Gastrocnemius medialis (tissue), 4 donors: ENCODE data around the gene MYH16. TPM values are rescaled to one million over a fixed set of nuclear protein-coding genes. Genes with fewer than 3 reads are reported as not detected.

Experiments
- ATAC-seq, 2 donors: fragments of 150-250 bp; one replicate each; pipeline ENCODE4 v1.9.1; 2016
- DNase-seq, 2 donors: peaks; one replicate each; pipeline ENCODE4 v3.0.0-alpha.2; 2019
- H3K27ac ChIP-seq, 4 donors: fragments of 200-600 bp; sonication (generic); 1 replicate in 1 of 4; 2 replicates in 3 of 4; pipeline ENCODE4 v1.5.1; 2016 to 2018; ENCODE audit warnings: mild to moderate bottlenecking in 2 of 4, moderate library complexity in 1 of 4
- H3K27me3 ChIP-seq, 3 donors: fragments of 200-600 bp; sonication (generic) in 2 of 3; 1 replicate in 1 of 3; 2 replicates in 2 of 3; pipeline versions ENCODE4 v1.5.1 to v1.6.0; 2016 to 2019; ENCODE audit warnings: mild to moderate bottlenecking in 1 of 3, moderate library complexity in 1 of 3
- H3K36me3 ChIP-seq, 2 donors: fragments of 200-600 bp; sonication (generic) in 1 of 2; one replicate each; pipeline ENCODE4 v1.5.1; 2017 to 2018
- H3K4me1 ChIP-seq, 2 donors: fragments of 200-600 bp; sonication (generic) in 1 of 2; one replicate each; pipeline ENCODE4 v1.5.1; 2016 to 2017; ENCODE audit warnings: mild to moderate bottlenecking in 2 of 2
- H3K4me3 ChIP-seq, 4 donors: fragments of 200-600 bp; sonication (generic) in 3 of 4; 1 replicate in 1 of 4; 2 replicates in 3 of 4; pipeline ENCODE4 v1.5.1; 2016 to 2019; ENCODE audit warnings: mild to moderate bottlenecking in 2 of 4
- H3K9me3 ChIP-seq, 3 donors: fragments of 200-600 bp; sonication (generic) in 2 of 3; 1 replicate in 1 of 3; 2 replicates in 2 of 3; pipeline ENCODE4 v1.5.1; 2016 to 2019
- POLR2A ChIP-seq, 2 donors: fragments of 450-650 bp; IDR thresholded peaks; one replicate each; pipeline ENCODE4 v1.6.1; 2017; ENCODE audit warnings: antibody characterized with exemption in 2 of 2, mild to moderate bottlenecking in 2 of 2, moderate library complexity in 2 of 2
- in situ Hi-C, 4 donors: fragments of 200-750 bp; cut with MboI; loops; one replicate each; pipeline versions ENCODE4 v1.15.0 to v1.8.0; 2017; ENCODE audit warnings: low sequenced_read_pairs in 4 of 4
- intact Hi-C: fragments of 100-400 bp; cut with DNase I; formaldehyde crosslinking; loops from one replicate; pipeline ENCODE4 v1.15.1; 2023; ENCODE audit warnings: low total_unique reads
- total RNA-seq, 4 donors: library from RNA; depleted of rRNA; stranded (reverse); fragments of >200 nt; gene quantifications; one replicate each; pipeline versions ENCODE4 v1.1.0 to v1.2.3, GENCODE V29; 2016
- TF ChIP-seq, protein P1 (sequence below), 5 experiments: fragments of 450-650 bp in 3 of 5; fragments of 200-600 bp in 2 of 5; sonication (generic) in 2 of 5; IDR thresholded peaks in 4 of 5; conservative IDR thresholded peaks in 1 of 5; 1 replicate in 4 of 5; 2 replicates in 1 of 5; pipeline ENCODE4 v1.5.1; 2016 to 2019; ENCODE audit warnings: antibody characterized with exemption in 5 of 5, mild to moderate bottlenecking in 3 of 5, moderate library complexity in 3 of 5

The MYH16 gene
- total RNA-seq, 4 donors from 2014 or later = not detected

DNA sequence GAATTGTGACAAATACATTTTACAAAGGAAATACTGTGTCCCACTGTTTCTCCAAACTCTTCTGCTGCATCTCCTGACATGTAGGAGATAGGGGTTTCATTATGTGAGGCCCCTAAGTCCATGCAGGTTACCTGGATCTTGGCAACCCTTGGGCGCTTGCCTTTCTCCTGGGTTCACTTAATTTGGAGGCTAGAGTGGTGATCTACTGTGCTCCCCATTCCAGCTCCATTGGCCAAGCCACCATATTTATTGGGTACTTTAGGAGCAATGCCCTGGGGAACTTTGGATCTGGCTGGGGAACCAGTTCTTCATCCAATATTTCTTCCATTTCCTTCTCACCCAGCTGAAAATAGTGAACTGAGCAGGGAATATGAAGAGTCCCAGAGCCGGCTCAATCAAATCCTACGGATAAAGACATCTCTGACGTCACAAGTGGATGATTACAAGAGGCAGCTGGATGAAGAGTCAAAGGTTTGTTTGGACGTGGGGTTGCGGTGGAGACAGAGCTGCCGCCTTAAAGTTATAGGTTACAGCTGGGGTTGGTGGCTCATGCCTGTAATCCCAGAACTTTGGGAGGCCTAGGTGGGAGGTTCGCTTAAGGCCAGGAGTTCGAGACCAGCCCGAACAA lies 18.5 kb downstream of the MYH16 start:
- intact Hi-C loops = no loop called here

DNA sequence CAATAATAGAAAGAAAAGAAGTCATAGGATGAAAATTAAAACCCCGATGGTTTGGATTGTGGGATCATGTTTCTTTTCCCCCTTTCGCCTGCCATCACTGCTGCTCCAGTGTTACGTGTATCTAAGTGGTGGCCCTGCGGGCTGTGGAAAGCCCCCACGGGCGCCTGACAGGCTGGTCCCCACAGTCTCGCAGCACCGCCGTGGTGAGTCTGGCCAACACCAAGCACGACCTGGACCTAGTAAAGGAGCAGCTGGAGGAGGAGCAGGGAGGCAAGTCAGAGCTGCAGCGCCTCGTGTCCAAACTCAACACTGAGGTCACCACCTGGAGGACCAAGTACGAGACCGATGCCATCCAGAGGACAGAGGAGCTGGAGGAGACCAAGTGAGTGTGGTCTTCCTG lies 19.5 kb downstream of the MYH16 start:
- intact Hi-C loops = no loop called here
- in situ Hi-C loops = no loop called here
- TF ChIP-seq POLR2A (IDR thresholded peaks at IDR 0.05) = no peak
- TF ChIP-seq, protein P1, sequence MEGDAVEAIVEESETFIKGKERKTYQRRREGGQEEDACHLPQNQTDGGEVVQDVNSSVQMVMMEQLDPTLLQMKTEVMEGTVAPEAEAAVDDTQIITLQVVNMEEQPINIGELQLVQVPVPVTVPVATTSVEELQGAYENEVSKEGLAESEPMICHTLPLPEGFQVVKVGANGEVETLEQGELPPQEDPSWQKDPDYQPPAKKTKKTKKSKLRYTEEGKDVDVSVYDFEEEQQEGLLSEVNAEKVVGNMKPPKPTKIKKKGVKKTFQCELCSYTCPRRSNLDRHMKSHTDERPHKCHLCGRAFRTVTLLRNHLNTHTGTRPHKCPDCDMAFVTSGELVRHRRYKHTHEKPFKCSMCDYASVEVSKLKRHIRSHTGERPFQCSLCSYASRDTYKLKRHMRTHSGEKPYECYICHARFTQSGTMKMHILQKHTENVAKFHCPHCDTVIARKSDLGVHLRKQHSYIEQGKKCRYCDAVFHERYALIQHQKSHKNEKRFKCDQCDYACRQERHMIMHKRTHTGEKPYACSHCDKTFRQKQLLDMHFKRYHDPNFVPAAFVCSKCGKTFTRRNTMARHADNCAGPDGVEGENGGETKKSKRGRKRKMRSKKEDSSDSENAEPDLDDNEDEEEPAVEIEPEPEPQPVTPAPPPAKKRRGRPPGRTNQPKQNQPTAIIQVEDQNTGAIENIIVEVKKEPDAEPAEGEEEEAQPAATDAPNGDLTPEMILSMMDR (IDR thresholded peaks at IDR 0.05 in 4 of 5, conservative IDR thresholded peaks at IDR 0.05 in 1 of 5) = no peak
- Histone ChIP-seq H3K27ac (no peak overlapping the region), H3K9me3 (no peaks in the 10 kb centered on the region), H3K4me3 (no peak overlapping the region), H3K4me1 (no peaks in the 10 kb centered on the region), H3K27me3 (no peaks in the 10 kb centered on the region), H3K36me3 (no peaks in the 10 kb centered on the region)
- DNase-seq (no peak), ATAC-seq (no peak)

More for the DNA sequence above, 18.5 kb downstream of the MYH16 start:
- Histone ChIP-seq H3K4me1 (no peaks in the 10 kb centered on the region), H3K27me3 (no peaks in the 10 kb centered on the region), H3K27ac (no peak overlapping the region), H3K9me3 (no peaks in the 10 kb centered on the region), H3K4me3 (no peak overlapping the region), H3K36me3 (no peaks in the 10 kb centered on the region)
- ATAC-seq = no peak
- TF ChIP-seq, protein P1 (IDR thresholded peaks at IDR 0.05 in 4 of 5, conservative IDR thresholded peaks at IDR 0.05 in 1 of 5) = no peak
- TF ChIP-seq POLR2A (IDR thresholded peaks at IDR 0.05) = no peak
- in situ Hi-C loops = no loop called here
- DNase-seq = no peak

DNA sequence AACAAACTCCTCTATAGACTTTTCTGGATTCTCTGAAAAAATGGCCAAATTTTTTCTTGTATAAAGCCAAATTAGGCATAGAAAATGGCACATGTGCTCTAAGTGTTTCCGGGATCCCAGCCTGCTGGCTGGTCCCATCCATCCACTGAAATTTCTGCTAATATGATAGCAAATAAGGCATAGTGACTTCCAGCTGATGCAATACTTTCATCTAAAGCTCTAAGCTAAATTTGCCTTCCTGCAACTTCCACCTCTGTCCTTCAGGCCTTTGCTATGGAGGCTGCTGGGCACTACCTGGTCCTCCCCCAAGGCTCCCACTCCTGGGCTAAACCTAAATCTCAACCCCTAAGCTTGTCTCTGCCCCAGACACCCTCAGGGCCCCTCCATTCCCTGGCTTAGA lies 20.5 kb downstream of the MYH16 start:
- Histone ChIP-seq H3K4me1 (no peaks in the 10 kb centered on the region), H3K4me3 (no peak overlapping the region), H3K36me3 (no peaks in the 10 kb centered on the region), H3K27me3 (no peaks in the 10 kb centered on the region), H3K9me3 (no peaks in the 10 kb centered on the region), H3K27ac (no peak overlapping the region)
- in situ Hi-C loops = no loop called here
- DNase-seq (no peak), ATAC-seq (no peak)
- intact Hi-C loops = no loop called here
- no peak for TF ChIP-seq POLR2A (IDR thresholded peaks at IDR 0.05)

DNA sequence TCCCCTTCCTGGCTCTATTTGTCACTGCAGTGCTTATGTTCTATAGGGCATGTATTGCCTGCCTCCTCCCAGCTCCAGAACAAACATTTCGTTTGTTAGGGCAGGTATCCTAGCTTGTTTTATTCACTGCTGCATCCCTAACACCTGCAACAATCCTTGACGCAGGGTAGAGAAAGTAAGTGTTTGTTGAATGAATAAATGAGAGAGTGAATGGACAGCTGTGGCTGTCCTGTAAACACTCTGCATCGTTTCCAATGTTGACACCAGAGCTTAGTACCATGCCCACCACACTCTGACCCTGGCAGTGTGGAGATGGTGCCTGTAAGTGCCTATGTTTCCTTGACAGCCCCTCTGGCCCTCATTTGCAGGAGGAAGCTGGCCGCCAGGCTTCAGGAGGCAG lies 21.0 kb downstream of the MYH16 start:
- in situ Hi-C loops = no loop called here
- H3K4me3 ChIP-seq = no peak overlapping the region

DNA sequence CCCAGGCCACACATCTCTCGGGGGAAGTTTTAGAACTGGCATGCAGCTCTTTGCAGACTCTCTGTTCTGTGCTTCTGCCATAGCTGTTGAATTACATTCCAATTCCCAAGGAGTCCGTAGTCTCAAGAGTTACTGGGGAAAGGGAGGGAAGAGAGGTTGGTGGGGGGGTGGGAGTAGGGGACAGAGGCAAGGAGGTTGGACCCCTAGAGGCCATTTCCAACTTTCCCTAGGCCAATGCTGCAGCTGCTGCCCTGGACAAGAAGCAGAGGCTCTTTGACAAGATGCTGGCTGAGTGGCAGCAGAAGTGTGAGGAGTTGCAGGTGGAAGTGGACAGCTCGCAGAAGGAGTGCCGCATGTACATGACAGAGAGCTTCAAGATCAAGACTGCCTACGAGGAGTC lies 23.8 kb downstream of the MYH16 start:
- ATAC-seq (no peak), DNase-seq (no peak)
- Histone ChIP-seq H3K36me3 (no peaks in the 10 kb centered on the region), H3K9me3 (no peaks in the 10 kb centered on the region), H3K27me3 (no peaks in the 10 kb centered on the region), H3K4me3 (no peak overlapping the region), H3K4me1 (no peaks in the 10 kb centered on the region), H3K27ac (no peak overlapping the region)
- intact Hi-C loops = no loop called here
- in situ Hi-C loops = no loop called here
- no peak for TF ChIP-seq POLR2A (IDR thresholded peaks at IDR 0.05)
- TF ChIP-seq, protein P1 (IDR thresholded peaks at IDR 0.05 in 4 of 5, conservative IDR thresholded peaks at IDR 0.05 in 1 of 5) = no peak

More for the DNA sequence above, 21.0 kb downstream of the MYH16 start:
- Histone ChIP-seq H3K27ac (no peak overlapping the region), H3K36me3 (no peaks in the 10 kb centered on the region), H3K9me3 (no peaks in the 10 kb centered on the region), H3K4me1 (no peaks in the 10 kb centered on the region), H3K27me3 (no peaks in the 10 kb centered on the region)
- no peak for DNase-seq
- intact Hi-C loops = no loop called here
- no peak for TF ChIP-seq POLR2A (IDR thresholded peaks at IDR 0.05)
- TF ChIP-seq, protein P1 (IDR thresholded peaks at IDR 0.05 in 4 of 5, conservative IDR thresholded peaks at IDR 0.05 in 1 of 5) = no peak
- no peak for ATAC-seq
